NCI-H2107 (cell line): Measurements from ENCODE around the gene CDC42BPB.
"Not testable (repeated sequence)": the region's sequence is repeated elsewhere in the genome, so short reads cannot be mapped to it uniquely, and the experiment has no call there.

Experiments
- DNase-seq: peaks from one replicate; lab custom pipeline; 2025; lab: John Stamatoyannopoulos, UW

Gene CDC42BPB

DNA sequence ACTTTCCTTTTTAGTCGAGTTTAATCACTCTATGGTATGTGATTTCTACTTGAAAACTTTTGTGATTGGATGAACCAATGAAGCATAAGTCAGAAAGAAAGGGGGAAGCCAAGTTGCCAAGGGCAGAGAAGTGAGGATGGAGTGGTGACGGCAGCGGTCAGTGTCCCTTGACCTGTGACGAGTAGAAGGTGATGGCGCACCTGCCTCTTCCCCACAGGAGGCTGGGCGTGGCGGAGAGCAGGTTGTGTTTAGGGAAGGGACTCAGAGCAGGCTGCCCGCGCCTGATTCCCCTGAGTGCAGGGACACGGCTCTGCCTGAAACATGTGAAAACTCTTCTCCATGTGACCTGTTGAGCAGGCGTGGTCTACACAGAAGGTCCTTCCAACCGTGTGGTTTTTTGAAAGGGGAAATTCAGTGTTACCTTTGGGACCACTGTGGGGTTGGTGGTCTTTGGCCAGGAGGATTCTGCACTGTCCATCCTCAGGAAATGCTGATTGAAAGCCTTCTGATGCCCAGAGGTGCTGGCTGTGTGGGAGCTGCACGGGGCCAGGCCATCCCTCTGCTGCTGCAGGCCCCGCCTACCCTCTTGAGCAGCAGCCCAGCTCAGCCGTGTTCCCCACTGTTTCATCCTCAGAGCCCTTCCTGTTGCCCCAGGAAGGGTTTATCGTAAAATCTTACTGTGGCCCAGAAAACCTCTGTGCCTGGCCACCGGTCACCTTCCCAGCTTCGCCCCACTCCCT is 158.4 kb downstream of the CDC42BPB start:
- no peak for DNase-seq

DNA sequence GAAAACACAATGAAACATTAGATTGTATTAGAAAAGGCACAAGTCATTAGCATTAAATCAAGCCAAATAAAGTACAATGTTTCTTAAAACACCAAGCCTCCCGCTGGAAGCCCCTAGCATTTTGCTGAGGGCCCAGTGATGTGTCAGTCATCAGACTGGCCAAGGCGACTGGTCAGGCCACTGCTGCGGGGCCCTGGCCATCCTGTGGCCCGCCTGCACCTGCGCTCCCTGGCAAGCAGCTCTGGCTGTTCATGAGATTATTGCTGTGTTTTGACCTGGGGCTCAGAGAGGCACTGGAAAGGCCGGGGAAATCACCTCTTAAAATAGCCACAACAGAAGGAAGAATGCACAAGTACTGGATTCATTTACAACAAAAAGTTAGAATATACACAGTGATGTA is 159.1 kb downstream of the CDC42BPB start:
- DNase-seq = no peak

DNA sequence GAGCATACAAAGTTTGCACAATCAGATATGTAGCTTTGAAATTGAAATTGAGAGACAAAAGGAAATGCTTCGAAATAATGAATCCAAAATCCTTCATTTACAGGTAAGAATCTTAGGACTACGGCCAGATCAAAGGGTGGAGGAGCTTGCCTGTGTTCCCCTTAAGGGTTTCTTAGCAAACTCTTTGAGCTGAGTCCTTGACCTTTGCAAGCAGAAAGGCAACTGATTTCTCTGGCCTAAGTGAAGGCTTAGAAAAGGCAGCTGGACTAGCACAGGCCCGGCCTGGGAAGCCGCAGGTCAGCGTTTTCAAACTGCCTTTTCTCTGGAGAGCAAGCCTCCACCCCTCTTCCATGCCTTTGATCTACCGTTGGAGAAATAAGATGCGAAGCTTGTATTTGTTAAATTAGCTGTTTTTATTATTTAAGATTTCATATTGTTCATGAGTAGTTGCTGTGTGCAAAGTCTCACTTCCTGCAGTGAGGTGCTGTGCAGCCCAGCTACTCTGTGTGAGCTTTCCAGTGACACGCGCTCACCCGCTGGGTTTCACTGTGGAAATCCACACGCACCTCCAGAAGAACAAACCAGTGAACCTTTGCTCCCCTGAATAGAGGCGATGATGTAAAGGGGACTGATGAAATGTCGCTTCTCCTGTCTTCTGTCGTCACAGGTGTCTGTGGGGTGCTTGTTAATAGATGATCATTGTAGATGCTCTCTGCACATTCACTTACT is 159.9 kb downstream of the CDC42BPB start:
- DNase-seq = no peak

DNA sequence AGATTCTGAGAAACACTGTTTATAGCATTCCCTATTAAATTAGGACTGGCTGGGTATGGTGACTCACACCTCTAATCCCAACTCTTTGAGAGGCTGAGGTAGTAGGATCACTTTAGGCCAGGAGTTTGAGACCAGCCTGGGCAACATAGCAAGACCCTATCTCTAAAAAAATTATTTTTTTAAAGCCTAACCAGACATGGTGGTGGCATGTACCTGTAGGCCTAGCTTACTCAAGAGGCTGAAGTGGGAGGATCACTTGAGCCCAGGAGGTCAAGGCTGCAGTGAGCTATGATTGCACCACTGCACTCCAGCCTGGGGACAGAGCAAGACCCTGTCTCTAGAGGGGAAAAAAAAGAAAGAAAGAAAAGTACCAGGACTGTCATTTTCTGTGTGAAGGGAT is 160.6 kb downstream of the CDC42BPB start:
- DNase-seq = not testable (repeated sequence)

DNA sequence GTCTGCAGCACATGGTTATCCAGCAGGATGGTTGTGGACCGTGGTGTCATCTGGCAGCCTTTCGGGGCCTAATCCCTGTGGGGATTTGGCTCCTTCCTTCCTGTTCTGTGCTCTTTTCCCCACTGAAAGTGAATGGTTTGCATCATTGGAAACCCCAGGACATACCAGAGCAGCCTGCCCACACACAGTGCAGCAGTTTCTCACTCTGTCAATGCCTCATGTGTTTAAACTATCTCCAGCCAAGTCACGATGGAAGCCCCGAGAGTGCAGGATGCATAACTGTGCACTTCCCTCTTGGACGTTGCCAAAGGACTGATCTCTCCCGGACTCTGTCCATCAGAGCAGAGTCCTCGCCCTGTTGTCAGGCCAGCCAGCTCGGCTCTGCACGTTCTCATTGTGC is 163.9 kb downstream of the CDC42BPB start:
- no peak for DNase-seq

DNA sequence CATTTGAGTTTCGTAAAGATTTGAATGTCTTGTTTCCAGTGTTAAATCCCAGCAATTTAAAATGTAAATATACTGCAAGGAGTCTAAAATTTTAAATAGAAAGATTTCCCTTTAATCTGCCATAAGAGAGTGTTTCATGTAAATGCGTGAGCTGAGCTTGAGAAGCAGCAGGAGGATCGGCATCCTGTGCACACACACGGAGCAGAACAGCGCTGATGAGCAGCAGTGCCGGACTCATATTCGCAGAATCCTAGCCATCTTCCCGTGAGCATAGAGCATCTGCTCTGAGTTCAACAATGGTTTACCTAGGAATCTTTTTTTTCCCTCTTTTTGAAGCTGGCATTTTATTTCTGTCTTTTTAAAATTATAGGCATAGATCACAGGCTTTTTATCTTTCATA is 164.7 kb downstream of the CDC42BPB start:
- no peak for DNase-seq

DNA sequence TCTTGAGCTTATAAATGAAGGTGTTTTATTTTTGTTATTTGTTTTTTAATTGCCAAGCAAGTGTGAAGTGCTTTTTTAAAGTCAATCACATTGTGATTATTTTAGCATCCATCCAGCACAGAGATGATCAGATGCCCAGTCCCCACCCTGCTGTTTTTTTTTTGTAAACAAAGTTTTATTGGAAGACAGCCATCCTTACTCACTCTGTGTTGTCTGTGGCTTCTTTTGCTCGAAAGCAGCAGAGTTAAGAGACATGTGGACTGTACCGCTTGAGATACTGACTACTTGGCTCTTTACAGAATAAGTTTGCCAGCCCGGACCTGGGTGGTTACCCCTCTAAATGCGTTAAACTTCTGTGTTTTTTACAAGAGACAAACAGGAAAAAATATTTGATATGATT is 165.8 kb downstream of the CDC42BPB start:
- DNase-seq = no peak

DNA sequence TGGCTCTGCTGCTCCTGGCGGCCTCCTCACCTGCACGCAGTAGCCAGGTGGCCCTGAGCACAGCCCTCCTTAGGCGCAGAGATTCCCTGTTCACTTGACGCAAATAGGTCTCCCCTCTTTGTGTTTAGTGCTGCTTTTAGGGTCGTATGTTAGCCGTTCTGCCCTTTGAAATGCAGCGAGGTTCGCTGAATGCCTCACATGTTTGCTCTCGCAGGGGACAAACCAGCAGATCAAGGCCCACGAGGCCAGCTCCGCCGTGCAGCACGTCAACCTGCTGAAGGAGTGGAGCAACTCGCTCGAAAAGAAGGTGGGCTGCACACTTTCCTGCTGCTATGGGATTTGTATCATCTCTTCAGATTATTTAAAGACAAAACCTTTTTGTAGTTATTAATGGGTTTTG is 166.2 kb downstream of the CDC42BPB start:
- DNase-seq = no peak

DNA sequence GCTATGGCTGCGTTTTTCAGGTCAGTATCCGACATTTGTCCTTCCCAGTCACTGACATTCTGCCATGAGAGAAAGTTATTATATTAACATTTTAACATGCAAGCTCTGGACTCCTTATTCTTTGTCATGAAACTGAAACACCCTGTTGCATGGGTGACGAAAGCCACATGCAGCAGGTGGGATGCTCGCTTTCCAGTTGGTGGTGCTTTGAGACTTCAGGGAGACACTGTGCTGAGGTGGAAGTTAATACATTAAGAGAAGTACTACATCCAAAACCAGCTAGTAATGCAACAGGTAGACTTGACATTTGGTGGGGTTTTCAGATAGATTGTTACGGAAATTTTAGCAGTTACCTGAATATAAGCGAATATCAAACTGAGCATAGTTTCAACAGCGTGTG is 167.7 kb downstream of the CDC42BPB start:
- no peak for DNase-seq

DNA sequence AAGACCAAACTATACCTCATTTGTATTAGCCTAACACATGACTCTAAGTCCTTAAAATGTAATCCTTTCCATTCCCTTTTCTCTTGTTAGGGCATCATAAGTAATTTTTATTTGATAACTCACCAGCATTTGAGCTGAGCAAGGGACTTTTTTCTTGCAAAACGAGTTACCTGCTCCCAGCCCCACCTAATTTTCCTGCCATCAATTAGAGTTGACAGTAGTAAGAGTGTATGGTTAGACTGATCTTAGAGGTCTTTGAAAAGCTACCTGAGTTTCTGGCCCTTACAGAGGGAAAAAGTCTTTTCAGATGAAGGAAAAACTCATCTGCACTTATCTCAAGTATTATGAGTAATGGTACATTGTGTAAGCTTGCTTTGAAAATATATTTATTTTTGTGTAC is 168.6 kb downstream of the CDC42BPB start:
- DNase-seq = no peak

DNA sequence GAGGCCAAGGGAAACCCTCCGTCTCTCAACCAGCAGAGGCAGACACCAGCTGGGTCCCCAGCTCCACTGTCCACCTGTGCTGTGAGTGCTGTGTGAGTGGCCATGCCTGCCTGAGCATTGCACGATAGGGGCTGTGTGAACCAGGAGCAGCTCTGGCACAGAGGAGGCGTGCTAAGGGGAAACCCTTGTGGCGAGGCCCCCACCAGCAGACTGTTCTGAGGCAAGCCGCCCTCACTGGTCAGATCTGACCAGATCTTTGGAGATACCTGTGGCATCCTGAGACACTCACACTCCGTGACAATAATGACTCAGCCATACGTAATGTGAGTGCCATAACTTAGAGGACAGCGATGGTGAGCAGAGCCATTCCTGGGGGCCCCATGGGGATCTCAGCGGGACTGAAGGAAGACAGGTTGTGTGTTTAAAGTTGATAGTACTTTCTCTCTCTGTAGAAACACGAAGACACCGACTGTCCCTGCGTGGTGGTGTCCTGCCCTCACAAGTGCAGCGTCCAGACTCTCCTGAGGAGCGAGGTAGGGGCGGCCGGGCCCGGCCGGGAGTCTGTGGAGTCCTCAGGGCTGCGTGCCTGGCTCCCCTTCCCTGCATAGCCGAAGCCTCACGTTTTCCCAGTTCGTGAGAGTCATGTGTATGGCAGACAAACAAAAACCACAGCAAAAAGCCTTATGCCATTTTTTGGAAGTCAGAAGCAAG is 171.5 kb downstream of the CDC42BPB start:
- DNase-seq = no peak

DNA sequence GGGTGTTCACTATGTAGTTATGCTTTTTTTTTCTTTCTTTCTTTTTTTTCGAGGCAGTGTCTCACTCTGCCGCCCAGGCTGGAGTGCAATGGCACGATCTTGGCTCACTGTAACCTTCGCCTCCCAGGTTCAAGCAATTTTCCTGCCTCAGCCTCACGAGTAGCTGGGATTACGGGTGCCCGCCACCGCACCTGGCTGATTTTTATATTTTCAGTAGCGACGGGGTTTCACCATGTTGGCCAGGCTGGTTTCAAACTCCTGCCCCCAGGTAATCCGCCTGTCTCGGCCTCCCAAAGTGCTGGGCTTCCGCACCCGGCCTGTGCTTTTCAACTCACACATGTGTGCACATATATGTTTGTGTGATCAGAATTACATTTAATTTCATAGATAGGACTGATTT is 173.8 kb downstream of the CDC42BPB start:
- DNase-seq = no peak

DNA sequence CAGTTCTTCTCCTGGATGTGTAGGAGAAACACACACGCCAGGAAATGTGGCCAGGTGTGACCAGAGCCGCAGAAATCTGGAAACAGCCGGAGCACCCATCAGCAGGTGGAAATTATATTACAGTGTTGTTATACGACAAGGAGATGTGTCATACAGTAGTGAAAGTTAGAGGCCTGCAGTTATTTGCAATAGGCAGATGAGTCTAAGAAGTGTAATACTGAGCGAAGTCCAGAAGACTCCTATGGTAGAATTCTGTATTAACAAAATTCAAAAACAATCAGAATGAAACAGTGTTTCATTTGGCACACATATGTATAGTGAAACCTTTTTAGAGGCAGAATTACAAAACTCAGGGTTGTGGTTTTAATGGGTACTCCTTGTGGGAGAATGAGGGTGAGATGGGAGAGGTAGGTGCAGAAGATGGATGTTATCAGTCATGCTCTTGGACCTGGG is 174.2 kb downstream of the CDC42BPB start:
- DNase-seq = no peak
